Activated T-cell treated with anti-CD3 and anti-CD28 coated beads, Interleukin-2, amount 50 U/mL, for 24 hours (primary cell): ENCODE data around the gene HPS1.
A peak's percentile ranks its signal among the peaks of the same experiment; 100 is the strongest.

Experiments used
- DNase-seq: peaks from one replicate; pipeline ENCODE4 v3.0.0-alpha.2; 2020
- H3K27ac Mint-ChIP-seq: 2 replicates; pipeline ENCODE4 v1.8.0; 2020; ENCODE audit warnings: mild to moderate bottlenecking, mixed read lengths
- H3K27me3 Mint-ChIP-seq: 2 replicates; pipeline ENCODE4 v1.8.0; 2020; ENCODE audit warnings: mixed read lengths
- H3K36me3 Mint-ChIP-seq: 2 replicates; pipeline ENCODE4 v1.8.0; 2020; ENCODE audit warnings: low read depth, mixed read lengths
- H3K4me1 Mint-ChIP-seq: 2 replicates; pipeline ENCODE4 v1.8.0; 2020; ENCODE audit warnings: low read depth, mixed read lengths
- H3K4me3 Mint-ChIP-seq: 2 replicates; pipeline ENCODE4 v1.8.0; 2020; ENCODE audit warnings: mild to moderate bottlenecking, moderate library complexity, mixed read lengths
- H3K9me3 Mint-ChIP-seq: 2 replicates; pipeline ENCODE4 v1.8.0; 2020; ENCODE audit warnings: mixed read lengths

HPS1 gene

DNA sequence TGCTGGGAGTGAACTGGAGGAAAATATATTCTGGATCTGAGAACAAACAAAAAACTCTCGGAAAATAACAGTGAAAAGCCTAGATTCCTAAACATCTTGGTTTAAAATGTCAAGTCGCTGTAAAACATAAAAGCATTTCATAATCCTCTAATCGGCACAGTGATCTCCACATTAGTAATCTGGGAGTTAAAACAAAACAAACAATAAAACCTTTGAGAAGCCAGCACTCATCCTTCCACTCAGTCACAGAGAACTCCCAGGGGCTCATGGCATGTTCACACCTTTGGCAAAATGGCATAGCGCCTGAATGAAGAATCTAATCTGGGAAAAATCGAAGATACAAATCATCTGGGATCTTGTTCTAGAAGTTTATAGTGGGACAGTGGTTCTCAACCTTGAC is 24.1 kb upstream of the HPS1 start:
- DNase-seq: no peak
- peaks cover 20% of the 10 kb centered on the region for H3K4me1 Mint-ChIP-seq
- H3K4me3 Mint-ChIP-seq: no peak overlapping the region
- no peaks in the 10 kb centered on the region for H3K36me3 Mint-ChIP-seq
- H3K9me3 Mint-ChIP-seq: no peaks in the 10 kb centered on the region
- H3K27ac Mint-ChIP-seq: no peak overlapping the region
- H3K27me3 Mint-ChIP-seq: peaks cover 15% of the 10 kb centered on the region

DNA sequence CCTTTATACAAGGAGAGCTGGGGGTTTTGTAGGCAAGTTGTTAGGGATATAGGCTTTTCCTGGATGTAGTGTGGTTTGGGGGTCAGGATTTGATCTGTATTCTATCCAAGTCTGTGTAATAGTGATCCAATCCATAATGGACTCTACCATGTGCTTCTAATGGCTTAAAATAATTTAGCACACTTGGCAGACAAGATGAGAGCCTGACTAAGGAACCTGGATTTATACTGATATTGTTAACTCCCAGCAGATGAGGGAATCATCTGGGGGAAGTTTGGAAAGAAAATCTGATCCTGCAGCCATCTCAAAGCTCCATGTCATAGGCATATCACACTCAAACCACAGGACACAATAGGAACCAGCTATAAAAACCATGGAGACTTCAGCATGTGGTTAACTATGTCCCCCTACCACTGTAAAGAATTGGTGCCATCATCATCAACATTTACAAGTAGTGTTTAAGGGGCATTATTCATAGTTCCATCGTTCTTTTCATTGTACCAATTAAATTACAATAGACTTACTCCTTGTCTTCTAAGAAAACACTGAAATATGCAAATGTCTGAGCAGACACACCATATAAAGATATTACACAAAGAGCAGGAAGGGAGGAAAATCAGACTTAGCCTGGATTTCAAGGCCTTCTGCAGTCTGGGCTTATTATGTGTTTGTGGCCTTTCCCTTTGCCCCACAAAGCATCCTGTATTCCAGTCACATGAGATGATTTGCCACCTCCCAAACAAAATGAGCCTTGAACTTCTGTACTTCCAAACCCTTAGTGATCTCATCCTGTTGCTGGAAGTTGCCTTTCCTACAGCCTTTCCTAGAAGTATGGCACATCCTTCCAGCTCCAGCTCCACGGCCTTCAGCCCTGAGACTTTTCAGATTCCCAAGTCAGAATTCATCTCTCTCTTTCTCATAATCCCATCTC is 22.5 kb upstream of the HPS1 start:
- no peaks in the 10 kb centered on the region for H3K9me3 Mint-ChIP-seq
- H3K4me3 Mint-ChIP-seq: no peak overlapping the region

DNA sequence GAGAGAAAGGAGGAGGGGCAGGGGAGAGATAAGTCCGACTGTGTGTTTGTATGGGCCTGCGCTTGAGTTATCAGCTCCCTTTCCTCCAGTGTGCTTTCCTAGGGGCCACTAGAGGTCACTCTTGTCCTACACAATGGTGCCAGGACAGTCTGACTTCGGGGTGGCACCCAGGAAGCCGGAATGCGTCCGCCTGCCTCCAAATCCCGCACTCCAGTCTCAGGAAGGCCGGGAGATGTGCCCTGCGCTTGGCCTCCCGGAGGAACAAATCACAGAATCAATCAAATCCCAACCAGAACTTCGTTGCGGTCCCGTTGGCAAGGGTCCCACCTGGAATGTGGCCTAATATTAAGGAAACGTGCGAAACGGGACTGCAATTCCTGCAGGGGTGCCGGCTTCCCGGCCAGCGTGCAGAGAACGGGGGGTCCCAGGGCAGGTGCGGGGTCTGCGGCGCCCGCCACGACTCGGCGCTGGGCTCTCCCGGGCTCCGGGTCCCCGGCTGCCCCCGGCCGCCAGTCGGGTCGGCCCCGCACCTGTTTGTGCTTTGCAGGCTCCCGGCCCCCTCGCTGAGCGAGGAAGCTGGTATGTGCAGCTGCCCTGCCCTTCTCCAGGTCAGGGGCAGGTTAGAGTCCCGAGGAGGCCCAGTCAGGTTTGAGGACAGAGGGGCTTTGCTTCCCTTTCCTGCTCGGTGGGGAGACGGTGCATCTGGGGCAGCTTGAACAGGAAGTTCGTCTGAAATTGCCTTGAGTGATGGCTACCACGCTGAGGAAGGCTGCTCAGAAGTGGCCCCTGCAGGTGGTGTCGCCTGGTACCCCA is 21.0 kb upstream of the HPS1 start:
- Mint-ChIP-seq H3K9me3 (no peaks in the 10 kb centered on the region), H3K27ac (peak overlapping the region; percentile 89), H3K4me3 (peak overlapping the region; percentile 81), H3K4me1 (peaks cover 12% of the 10 kb centered on the region), H3K36me3 (no peaks in the 10 kb centered on the region), H3K27me3 (peaks cover 15% of the 10 kb centered on the region)
- DNase-seq: peak; percentile 75

More for the DNA sequence above, 22.5 kb upstream of the HPS1 start:
- Mint-ChIP-seq H3K27ac (no peak overlapping the region), H3K36me3 (no peaks in the 10 kb centered on the region), H3K4me1 (peaks cover 15% of the 10 kb centered on the region), H3K27me3 (peaks cover 15% of the 10 kb centered on the region)
- no peak for DNase-seq

DNA sequence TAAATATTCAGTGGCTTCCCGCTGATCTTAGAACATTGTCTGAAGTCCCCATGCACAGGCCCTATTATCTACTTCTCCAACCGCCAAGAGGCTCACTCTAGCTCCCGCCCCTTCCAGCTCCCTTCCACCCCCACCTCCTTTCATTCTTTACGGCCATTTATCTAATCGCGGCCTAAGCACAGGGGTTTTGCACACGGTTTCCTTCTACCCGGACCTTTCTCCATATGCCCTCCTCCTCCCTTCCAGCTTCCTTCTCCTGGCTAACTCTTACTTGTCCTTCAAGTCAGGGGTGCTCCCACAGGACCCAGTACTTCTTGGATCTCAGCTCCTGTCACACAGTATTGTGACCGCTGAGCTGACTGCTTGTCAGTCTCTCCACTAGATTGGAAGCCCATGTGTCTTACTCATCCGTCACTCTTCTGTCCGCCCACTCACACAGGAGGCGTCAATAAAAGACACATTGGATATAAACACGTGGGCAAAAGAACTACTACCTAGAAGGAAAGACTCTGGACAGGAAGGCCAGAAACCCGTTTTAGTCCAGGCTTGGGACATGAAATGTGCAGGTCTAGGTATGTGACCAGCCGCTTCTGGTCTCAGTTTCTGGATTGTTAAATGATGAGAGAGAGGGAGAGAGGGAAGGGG is 20.2 kb upstream of the HPS1 start:
- H3K27ac Mint-ChIP-seq: no peak overlapping the region
- no peak overlapping the region for H3K4me3 Mint-ChIP-seq
- no peaks in the 10 kb centered on the region for H3K9me3 Mint-ChIP-seq
- DNase-seq: no peak
- H3K36me3 Mint-ChIP-seq: no peaks in the 10 kb centered on the region
- peaks cover 20% of the 10 kb centered on the region for H3K27me3 Mint-ChIP-seq
- peaks cover 12% of the 10 kb centered on the region for H3K4me1 Mint-ChIP-seq

DNA sequence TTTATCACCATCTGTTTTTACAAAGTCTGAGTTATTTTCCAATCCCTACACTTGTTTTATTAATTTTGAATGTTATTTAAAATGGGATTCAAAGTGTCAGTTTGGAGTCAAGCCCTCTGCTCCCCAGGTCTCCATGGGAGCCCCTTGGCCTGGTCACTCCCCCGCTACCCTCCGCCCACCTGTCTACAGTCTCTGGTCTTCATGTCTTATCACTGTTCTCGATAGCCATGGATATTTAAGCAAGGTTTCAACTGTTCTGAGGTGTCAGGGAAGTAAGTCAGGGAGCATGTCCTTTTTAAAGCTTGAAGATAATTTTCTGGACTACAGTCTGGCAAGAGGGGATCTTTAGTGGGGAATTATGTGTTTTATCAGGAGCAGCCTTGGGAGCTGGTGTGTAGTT is 19.1 kb upstream of the HPS1 start:
- DNase-seq: no peak
- H3K4me1 Mint-ChIP-seq: peaks cover 12% of the 10 kb centered on the region
- no peaks in the 10 kb centered on the region for H3K36me3 Mint-ChIP-seq
- peaks cover 16% of the 10 kb centered on the region for H3K27me3 Mint-ChIP-seq
- no peak overlapping the region for H3K27ac Mint-ChIP-seq
- no peaks in the 10 kb centered on the region for H3K9me3 Mint-ChIP-seq
- H3K4me3 Mint-ChIP-seq: no peak overlapping the region

DNA sequence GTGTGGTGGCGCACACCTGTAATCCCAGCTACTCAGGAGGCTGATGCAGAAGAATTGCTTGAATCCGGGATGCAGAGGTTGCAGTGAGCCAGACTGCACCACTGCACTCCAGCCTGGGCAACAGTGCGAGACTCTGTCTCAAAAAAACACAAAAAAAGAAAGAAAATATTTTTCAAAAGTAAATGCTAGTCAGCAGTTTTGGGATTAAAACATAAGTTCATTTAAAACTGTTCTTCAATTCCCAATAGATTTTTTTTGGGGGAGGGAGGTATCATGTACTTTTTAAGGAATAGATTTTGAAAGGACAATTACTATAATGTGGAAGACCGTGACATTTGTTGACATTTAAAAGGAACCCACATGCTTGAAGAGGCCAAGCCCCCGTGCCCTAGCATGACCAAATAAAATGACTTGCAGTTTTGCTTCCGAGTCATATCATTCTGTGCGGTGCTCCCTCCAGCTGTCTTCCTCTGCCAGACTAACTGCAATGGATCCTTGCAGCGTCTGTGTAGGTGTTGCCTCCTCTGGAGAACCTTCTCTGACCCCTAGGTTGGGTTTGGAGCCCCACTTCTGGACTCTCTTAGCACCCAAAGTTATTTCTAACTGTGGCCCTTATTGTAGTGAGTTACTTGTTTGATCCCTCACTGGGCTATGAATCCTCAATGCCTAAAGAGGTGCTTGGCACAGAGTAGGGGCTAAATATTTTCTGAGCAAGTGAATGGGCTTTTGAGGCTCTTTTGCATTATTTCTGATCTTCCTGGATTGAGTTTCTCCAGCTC is 17.4 kb upstream of the HPS1 start:
- no peaks in the 10 kb centered on the region for H3K36me3 Mint-ChIP-seq
- peaks cover 16% of the 10 kb centered on the region for H3K27me3 Mint-ChIP-seq
- no peaks in the 10 kb centered on the region for H3K9me3 Mint-ChIP-seq
- H3K4me3 Mint-ChIP-seq: no peak overlapping the region
- no peak overlapping the region for H3K27ac Mint-ChIP-seq
- no peak for DNase-seq
- H3K4me1 Mint-ChIP-seq: peaks cover 12% of the 10 kb centered on the region

DNA sequence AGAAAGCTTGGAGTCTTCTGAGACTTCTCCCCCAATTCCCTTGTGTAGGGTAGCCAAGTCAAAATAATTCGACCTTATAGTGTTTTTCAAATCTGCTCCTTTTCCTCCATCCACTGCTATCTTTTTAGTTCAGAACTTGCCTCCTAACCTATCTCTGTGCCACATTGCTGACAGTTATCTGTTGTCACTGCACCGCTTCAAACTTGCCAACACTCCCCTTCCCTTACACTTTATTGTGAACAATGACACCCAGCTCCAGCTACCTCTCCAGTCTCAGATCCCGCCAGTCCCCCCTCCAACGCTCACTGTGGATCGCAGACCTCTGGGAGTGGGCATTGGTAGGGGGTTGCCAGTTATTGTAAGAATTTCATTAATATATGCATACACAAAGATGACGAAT is 16.3 kb upstream of the HPS1 start:
- peaks cover 6% of the 10 kb centered on the region for H3K4me1 Mint-ChIP-seq
- H3K9me3 Mint-ChIP-seq: no peaks in the 10 kb centered on the region
- H3K27ac Mint-ChIP-seq: no peak overlapping the region
- DNase-seq: no peak
- no peaks in the 10 kb centered on the region for H3K36me3 Mint-ChIP-seq
- H3K4me3 Mint-ChIP-seq: no peak overlapping the region
- peaks cover 10% of the 10 kb centered on the region for H3K27me3 Mint-ChIP-seq

DNA sequence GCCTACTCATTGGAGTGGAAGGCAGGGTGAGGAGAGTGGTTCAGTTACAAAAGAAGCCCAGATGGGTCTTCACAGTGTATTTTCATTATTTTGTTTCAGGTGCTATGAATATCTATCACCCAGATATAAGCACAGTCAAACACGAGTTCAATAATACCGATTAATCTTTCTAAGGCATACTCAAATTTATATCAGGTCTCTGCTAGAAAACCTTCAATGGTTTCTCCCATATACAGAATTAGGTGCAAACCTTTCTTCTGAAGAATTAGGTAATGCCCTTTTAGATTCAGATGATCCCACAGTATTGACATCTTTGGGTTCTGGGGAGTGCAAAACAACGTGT is 14.7 kb upstream of the HPS1 start:
- H3K4me3 Mint-ChIP-seq: no peak overlapping the region
- no peaks in the 10 kb centered on the region for H3K4me1 Mint-ChIP-seq
- no peak for DNase-seq
- H3K36me3 Mint-ChIP-seq: no peaks in the 10 kb centered on the region
- H3K27ac Mint-ChIP-seq: no peak overlapping the region
- H3K27me3 Mint-ChIP-seq: peaks cover 16% of the 10 kb centered on the region
- H3K9me3 Mint-ChIP-seq: no peaks in the 10 kb centered on the region

DNA sequence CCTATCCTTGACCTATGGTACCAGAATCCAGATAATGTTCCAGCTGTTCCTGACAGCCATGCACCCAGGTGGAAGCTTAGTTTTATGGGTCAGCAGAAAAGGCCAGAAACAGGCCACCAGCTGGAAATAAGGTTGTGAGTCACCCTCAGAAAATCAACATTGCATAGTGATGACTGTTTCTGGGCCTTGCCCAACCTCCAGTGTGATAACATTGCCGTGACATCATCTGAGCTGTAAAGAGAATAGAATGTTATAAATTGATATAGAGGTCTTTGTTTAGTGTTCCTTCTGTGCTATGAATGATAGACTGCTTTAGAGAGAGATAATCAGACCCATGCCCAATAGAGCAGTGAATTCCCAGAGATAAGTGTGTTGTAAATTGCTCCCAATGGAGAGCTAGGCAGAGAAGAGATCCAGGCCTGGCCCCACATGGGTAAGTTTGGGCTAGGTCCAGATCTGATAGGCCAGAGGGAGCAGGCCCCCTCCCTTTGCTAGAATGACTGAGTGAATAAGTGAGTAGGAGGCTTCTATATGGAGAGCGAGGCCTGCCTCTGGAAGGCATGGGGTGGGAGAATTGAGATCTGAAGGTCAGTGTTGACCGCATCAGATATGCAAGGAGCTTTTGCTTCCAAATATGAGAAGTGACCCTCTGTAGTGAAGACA is 14.2 kb upstream of the HPS1 start:
- peaks cover 16% of the 10 kb centered on the region for H3K27me3 Mint-ChIP-seq
- no peaks in the 10 kb centered on the region for H3K4me1 Mint-ChIP-seq
- no peak overlapping the region for H3K4me3 Mint-ChIP-seq
- no peaks in the 10 kb centered on the region for H3K36me3 Mint-ChIP-seq
- no peak for DNase-seq
- H3K9me3 Mint-ChIP-seq: no peaks in the 10 kb centered on the region
- no peak overlapping the region for H3K27ac Mint-ChIP-seq

DNA sequence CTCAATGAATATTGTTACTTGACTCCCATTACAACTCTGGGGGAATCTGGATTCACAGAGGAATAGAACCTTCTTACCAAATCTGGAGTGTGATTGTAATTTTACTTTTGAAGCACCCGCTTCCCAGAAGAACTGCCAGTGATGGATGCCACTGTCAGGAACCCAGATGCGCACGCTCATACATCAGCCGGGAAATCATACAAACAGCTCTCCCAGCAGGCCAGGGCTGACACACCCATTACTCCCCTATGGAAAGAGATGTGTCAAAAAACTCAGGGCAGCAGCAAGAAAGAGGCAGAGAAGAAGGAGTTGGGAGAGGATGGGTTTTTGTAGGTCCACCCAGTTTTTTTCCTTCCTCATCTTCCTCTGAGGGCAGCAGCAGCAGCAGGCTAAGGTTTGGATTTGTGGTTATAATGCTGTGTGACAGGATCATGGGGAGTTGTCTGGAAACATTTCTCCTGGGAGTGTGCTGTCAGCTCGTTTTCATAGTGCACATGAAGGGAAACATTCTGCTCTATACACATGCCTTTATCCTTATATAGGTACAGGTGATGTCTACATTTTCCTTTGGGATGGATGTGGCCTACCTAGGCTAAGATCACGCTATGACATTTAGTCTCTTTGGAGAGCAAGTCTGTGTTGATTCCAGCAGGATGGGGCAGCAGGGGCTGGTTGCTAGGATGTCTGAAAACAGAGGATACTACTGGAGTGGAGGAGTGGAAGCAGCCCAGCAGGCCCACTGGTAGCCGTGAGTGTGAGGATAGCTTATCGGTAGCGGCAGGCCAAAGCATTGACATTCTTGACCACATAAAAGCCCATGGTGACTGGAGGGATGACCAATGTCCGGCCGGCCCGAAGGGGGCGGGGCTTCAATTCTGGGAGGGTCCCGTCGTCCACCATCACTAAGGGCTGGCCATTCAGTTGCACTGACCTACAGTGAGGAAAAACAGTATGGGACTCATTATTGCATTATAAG is 12.4 kb upstream of the HPS1 start:
- H3K4me3 Mint-ChIP-seq: no peak overlapping the region
- no peaks in the 10 kb centered on the region for H3K36me3 Mint-ChIP-seq
- DNase-seq: no peak
- H3K9me3 Mint-ChIP-seq: no peaks in the 10 kb centered on the region
- H3K4me1 Mint-ChIP-seq: no peaks in the 10 kb centered on the region
- H3K27ac Mint-ChIP-seq: no peak overlapping the region
- H3K27me3 Mint-ChIP-seq: peaks cover 16% of the 10 kb centered on the region

DNA sequence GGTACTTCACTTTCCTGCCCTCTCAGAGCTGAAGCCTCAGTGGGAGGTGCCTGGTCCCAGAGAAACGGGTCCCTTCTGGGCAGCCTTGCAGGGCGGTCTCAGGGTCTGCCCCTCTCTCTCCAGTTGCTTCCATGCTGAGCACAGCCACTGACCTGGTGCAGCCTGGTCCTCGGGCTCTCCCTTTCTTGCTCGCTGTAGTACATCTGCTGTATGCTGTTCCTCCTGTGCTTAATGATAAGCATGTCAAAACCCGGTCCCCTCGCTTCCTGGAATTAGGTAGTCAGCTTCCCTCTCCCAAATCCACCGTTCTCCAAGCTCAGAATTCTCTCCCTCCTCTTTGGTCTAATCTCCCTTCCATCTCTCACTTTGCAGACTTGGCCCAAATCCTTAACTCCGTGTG is 11.0 kb upstream of the HPS1 start:
- Mint-ChIP-seq H3K36me3 (no peaks in the 10 kb centered on the region), H3K4me3 (no peak overlapping the region), H3K9me3 (no peaks in the 10 kb centered on the region), H3K4me1 (no peaks in the 10 kb centered on the region), H3K27ac (no peak overlapping the region), H3K27me3 (peaks cover 16% of the 10 kb centered on the region)
- no peak for DNase-seq

DNA sequence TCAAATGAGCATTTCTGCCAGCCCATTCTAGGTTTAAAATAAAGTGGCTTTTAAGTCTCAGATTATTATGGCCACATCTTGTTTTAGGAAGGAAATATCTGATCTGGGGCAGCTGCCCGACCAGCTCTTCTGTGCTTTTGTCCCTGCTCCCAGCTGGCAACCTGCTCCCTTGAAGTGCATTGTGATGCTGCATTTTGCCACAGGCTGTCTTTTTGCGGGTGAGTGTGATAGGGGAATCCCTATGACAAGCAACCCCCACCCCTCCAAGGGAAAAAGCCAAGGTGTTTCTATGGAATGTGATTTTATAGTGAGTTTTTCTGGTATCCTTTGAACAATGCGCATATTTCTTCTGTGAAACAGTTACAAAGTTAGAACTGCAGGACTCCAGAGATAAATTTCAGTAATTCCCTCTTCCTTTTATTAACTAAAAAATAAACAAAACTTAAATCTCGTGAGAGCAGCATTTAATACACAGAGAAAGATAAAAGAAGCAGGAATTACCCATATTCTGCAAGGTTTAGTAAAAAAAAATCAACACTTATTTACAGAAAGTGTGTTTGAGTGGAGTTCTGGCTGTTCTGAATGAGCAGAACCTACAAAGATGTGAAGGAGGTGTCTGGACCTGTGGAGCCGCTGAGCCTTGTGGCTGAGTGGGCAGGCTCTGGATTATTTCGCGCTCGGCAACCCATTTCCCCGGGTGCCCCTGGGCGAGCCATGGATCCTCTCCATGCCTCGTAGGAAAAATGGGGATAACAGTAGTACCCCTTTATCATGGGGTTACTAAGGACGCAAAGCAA is 10.1 kb upstream of the HPS1 start:
- H3K4me3 Mint-ChIP-seq: no peak overlapping the region
- no peaks in the 10 kb centered on the region for H3K36me3 Mint-ChIP-seq
- DNase-seq: no peak
- H3K9me3 Mint-ChIP-seq: no peaks in the 10 kb centered on the region
- H3K4me1 Mint-ChIP-seq: no peaks in the 10 kb centered on the region
- peaks cover 16% of the 10 kb centered on the region for H3K27me3 Mint-ChIP-seq
- no peak overlapping the region for H3K27ac Mint-ChIP-seq
